Progenitor cell of endocrine pancreas (in vitro differentiated cells): ENCODE measurements around the gene COBL. TPM values are rescaled to one million over a fixed set of nuclear protein-coding genes. Genes with fewer than 3 reads are reported as not detected.

Experiments used
- DNase-seq: peaks from one replicate; pipeline ENCODE4 v3.0.0; 2021; ENCODE audit warnings: low spot score; ENCODE audit not compliant: unreplicated experiment
- H3K27ac Mint-ChIP-seq: 2 replicates; pipeline ENCODE4 v1.8.0; 2021; ENCODE audit warnings: mild to moderate bottlenecking, moderate library complexity, mixed read lengths
- H3K27me3 Mint-ChIP-seq: 2 replicates; pipeline ENCODE4 v1.8.0; 2021; ENCODE audit warnings: mixed read lengths
- H3K36me3 Mint-ChIP-seq: 2 replicates; pipeline ENCODE4 v1.8.0; 2022; ENCODE audit warnings: mixed read lengths; ENCODE audit not compliant: insufficient read depth
- H3K4me1 Mint-ChIP-seq: 2 replicates; pipeline ENCODE4 v1.8.0; 2021; ENCODE audit warnings: low read depth, mixed read lengths
- H3K4me3 Mint-ChIP-seq: 2 replicates; pipeline ENCODE4 v1.8.0; 2021; ENCODE audit warnings: low read depth, mild to moderate bottlenecking, moderate library complexity, mixed read lengths
- H3K9me3 Mint-ChIP-seq: 2 replicates; pipeline ENCODE4 v1.8.0; 2021; ENCODE audit warnings: low read depth, mixed read lengths
- total RNA-seq: library from RNA; stranded (reverse); gene quantifications from 2 replicates; pipeline ENCODE4 v1.2.1, GENCODE V29; 2021
- TF ChIP-seq, protein P1 (sequence below): fragments of 200-600 bp; sonication (generic); IDR thresholded peaks from one replicate; pipeline ENCODE4 v1.5.0; 2021; ENCODE audit warnings: antibody characterized with exemption, mild to moderate bottlenecking; ENCODE audit not compliant: unreplicated experiment

Gene COBL
- total RNA-seq, 1 donor from 2014 or later: 21.3 TPM

GRCh38 chr7:51349820-51350545, 33.4 kb upstream of the COBL start:
- no peak for DNase-seq
- Mint-ChIP-seq H3K4me1 (peaks cover 16% of the 10 kb centered on the region), H3K27me3 (no peaks in the 10 kb centered on the region), H3K4me3 (no peak overlapping the region), H3K9me3 (no peaks in the 10 kb centered on the region), H3K36me3 (no peaks in the 10 kb centered on the region), H3K27ac (no peak overlapping the region)
- TF ChIP-seq, protein P1, sequence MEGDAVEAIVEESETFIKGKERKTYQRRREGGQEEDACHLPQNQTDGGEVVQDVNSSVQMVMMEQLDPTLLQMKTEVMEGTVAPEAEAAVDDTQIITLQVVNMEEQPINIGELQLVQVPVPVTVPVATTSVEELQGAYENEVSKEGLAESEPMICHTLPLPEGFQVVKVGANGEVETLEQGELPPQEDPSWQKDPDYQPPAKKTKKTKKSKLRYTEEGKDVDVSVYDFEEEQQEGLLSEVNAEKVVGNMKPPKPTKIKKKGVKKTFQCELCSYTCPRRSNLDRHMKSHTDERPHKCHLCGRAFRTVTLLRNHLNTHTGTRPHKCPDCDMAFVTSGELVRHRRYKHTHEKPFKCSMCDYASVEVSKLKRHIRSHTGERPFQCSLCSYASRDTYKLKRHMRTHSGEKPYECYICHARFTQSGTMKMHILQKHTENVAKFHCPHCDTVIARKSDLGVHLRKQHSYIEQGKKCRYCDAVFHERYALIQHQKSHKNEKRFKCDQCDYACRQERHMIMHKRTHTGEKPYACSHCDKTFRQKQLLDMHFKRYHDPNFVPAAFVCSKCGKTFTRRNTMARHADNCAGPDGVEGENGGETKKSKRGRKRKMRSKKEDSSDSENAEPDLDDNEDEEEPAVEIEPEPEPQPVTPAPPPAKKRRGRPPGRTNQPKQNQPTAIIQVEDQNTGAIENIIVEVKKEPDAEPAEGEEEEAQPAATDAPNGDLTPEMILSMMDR: no peak

- no peak overlapping the region for H3K4me3 Mint-ChIP-seq
- TF ChIP-seq, protein P1: no peak
- DNase-seq: no peak
- no peaks in the 10 kb centered on the region for H3K27me3 Mint-ChIP-seq
- H3K9me3 Mint-ChIP-seq: no peaks in the 10 kb centered on the region
- H3K36me3 Mint-ChIP-seq: no peaks in the 10 kb centered on the region
- H3K4me1 Mint-ChIP-seq: peaks cover 29% of the 10 kb centered on the region
- H3K27ac Mint-ChIP-seq: no peak overlapping the region
These were observed 29.5 kb upstream of the COBL start for GRCh38 chr7:51346126-51346525.

DNA sequence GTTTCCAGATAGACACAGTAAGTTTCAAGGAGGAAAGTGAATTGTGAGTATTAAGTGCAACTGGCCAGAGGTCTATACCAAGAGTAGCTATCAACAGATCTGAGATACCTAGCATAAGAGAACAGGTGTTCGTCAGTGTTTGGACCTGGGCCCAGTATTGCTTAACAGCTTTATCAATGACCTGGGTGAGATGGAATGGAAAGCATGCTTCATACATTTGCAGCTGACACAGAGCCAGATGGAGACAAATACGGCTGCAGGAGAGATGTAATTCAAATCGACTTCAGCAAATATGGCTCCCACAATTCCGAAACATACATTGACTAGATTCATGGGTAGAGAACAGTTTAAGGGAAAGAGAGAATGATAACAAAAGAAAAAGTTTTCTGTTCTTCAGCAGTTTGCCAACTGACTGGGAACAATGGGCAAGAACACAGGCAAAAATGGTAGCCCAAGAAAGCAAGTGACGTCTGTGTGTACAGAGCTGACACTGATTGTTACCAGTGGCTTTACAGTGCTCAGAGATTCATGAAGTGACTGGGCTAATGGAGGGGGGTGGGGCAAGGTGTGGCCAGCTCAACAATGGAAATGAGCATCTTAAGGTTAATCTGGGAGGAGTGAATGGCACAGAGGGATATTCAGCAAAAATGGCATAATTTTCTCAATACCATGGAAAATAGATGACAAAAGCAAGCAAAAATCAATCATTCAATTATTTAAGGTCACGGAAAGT, 28.0 kb upstream of the COBL start:
- Mint-ChIP-seq H3K4me3 (no peak overlapping the region), H3K4me1 (peaks cover 34% of the 10 kb centered on the region), H3K9me3 (no peaks in the 10 kb centered on the region), H3K36me3 (no peaks in the 10 kb centered on the region), H3K27ac (no peak overlapping the region), H3K27me3 (no peaks in the 10 kb centered on the region)
- TF ChIP-seq, protein P1: no peak
- no peak for DNase-seq

DNA sequence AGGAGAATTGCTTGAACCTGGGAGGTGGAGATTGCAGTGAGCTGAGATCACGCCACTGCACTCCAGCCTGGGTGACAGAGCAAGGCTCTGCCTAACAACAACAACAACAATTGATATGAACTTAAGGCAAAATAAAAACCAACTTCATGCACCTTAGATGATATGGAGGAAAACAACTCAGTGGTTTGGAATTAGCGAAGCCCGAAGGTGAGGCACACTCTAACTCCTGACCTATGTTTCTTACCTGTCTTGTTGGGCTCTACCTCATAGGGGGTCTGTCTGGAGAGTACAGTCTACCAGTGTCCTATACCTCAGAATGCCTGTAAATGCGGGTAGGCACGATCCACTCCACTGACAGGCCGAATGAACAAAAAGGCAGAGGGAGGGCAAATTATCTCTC, 24.3 kb upstream of the COBL start:
- Mint-ChIP-seq H3K27ac (peak overlapping the region; percentile 0), H3K36me3 (no peaks in the 10 kb centered on the region), H3K4me3 (no peak overlapping the region), H3K27me3 (no peaks in the 10 kb centered on the region), H3K9me3 (no peaks in the 10 kb centered on the region), H3K4me1 (peaks cover 27% of the 10 kb centered on the region)
- TF ChIP-seq, protein P1: no peak
- no peak for DNase-seq

- H3K4me3 Mint-ChIP-seq: no peak overlapping the region
- H3K27me3 Mint-ChIP-seq: no peaks in the 10 kb centered on the region
- DNase-seq: no peak
- H3K9me3 Mint-ChIP-seq: no peaks in the 10 kb centered on the region
- H3K27ac Mint-ChIP-seq: peak overlapping the region; percentile 92
- H3K4me1 Mint-ChIP-seq: peaks cover 21% of the 10 kb centered on the region
- no peaks in the 10 kb centered on the region for H3K36me3 Mint-ChIP-seq
- TF ChIP-seq, protein P1: no peak
These were observed 23.6 kb upstream of the COBL start for GRCh38 chr7:51340029-51340838.
